ENCODE measurements around the gene PILRA. TPM values are rescaled to one million over a fixed set of nuclear protein-coding genes. Genes with fewer than 3 reads are reported as not detected.

Gene PILRA
- total RNA-seq, 1 experiment from 2014 or later = 3.2 TPM

DNA sequence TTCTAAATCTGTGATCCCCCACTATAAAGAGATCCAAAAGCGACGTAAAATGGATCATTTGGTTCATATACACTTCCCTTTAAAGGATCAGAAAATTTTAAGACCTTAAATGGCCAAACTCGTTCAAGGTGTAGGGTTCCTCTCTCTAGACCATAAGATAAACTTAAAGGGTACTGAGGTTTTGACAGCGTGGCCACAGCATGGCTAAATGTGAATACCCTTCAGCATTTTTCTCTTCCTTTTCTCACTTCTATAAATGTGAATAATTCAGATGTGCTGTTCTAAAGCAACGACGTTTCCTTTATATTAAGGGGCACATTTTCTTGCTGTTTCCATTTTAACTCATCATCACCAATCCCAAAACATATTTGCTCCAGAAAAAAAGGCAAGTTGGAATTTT is 50.0 kb downstream of the PILRA start:
- no peak overlapping the region for H2BK15ac ChIP-seq (ENCODE audit: low read depth, low read length)
- TF ChIP-seq, protein P1, sequence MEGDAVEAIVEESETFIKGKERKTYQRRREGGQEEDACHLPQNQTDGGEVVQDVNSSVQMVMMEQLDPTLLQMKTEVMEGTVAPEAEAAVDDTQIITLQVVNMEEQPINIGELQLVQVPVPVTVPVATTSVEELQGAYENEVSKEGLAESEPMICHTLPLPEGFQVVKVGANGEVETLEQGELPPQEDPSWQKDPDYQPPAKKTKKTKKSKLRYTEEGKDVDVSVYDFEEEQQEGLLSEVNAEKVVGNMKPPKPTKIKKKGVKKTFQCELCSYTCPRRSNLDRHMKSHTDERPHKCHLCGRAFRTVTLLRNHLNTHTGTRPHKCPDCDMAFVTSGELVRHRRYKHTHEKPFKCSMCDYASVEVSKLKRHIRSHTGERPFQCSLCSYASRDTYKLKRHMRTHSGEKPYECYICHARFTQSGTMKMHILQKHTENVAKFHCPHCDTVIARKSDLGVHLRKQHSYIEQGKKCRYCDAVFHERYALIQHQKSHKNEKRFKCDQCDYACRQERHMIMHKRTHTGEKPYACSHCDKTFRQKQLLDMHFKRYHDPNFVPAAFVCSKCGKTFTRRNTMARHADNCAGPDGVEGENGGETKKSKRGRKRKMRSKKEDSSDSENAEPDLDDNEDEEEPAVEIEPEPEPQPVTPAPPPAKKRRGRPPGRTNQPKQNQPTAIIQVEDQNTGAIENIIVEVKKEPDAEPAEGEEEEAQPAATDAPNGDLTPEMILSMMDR (conservative IDR thresholded peaks at IDR 0.05) = no peak
- no peak overlapping the region for H4K91ac ChIP-seq (ENCODE audit: insufficient read length, low read depth, low read length)
- Mint-ChIP-seq H3K27ac (no peak overlapping the region), H3K27me3 (ENCODE audit: low read depth) (peaks cover 17% of the 10 kb centered on the region), H3K9me3 (peaks cover 4 to 5% of the 10 kb centered on the region in 2 experiments; a peak in 3 of 5 replicates), H3K36me3 (ENCODE audit: insufficient read depth in 1 of 3, low read depth in 3 of 3) (no peaks in the 10 kb centered on the region; a peak in 1 of 7 replicates), H3K4me1 (no peaks in the 10 kb centered on the region), H3K4me3 (no peak overlapping the region)
- DNase-seq = no peak
- no CpG with 5 or more reads among the region's 6 CpGs for WGBS (ENCODE audit: extremely low coverage, insufficient read length, low lambda C conversion rate)
- H4K20me1 ChIP-seq (ENCODE audit: control insufficient read depth, insufficient read depth, insufficient read length) = no peaks in the 10 kb centered on the region
- H3K23ac ChIP-seq (ENCODE audit: insufficient read length, low read depth, low read length) = no peak overlapping the region
- H3K79me2 ChIP-seq (ENCODE audit: insufficient read depth, low read length) = no peaks in the 10 kb centered on the region
- H3K27ac ChIP-seq (ENCODE audit: insufficient read length, low read depth, low read length) = no peak overlapping the region
- no peak overlapping the region for H3K14ac ChIP-seq (ENCODE audit: insufficient read depth, low read length)
- no peaks in the 10 kb centered on the region for H3K4me1 ChIP-seq (ENCODE audit: insufficient read depth, low read length)
- H3T11ph ChIP-seq (ENCODE audit: low read length) = no peak overlapping the region
- H3K79me1 ChIP-seq (ENCODE audit: insufficient read depth, low read depth, low read length, poor library complexity, severe bottlenecking) = no peaks in the 10 kb centered on the region
- H2AK5ac ChIP-seq (ENCODE audit: insufficient read length, low read length) = no peak overlapping the region
- H3K9ac ChIP-seq (ENCODE audit: extremely low read depth, insufficient read length, low read length) = no peak overlapping the region
- H2BK20ac ChIP-seq (ENCODE audit: low read depth, low read length, poor library complexity, severe bottlenecking) = no peak overlapping the region
- no peaks in the 10 kb centered on the region for H3K27me3 ChIP-seq (ENCODE audit: insufficient read depth, low read length)
- H4K8ac ChIP-seq (replicated peaks; ENCODE audit: insufficient read length, low read depth, low read length) = no peak overlapping the region
- H3K23me2 ChIP-seq (ENCODE audit: insufficient read length, low read depth, low read length, poor library complexity, severe bottlenecking) = no peaks in the 10 kb centered on the region
- H2BK5ac ChIP-seq (ENCODE audit: insufficient read length, low read length) = no peak overlapping the region
- no peak overlapping the region for H3K4me2 ChIP-seq (ENCODE audit: insufficient read depth, insufficient read length, low read length)
- no peak overlapping the region for H4K5ac ChIP-seq (ENCODE audit: insufficient read length, low read depth, low read length)
- no peak overlapping the region for H2BK12ac ChIP-seq (ENCODE audit: insufficient read length, low read depth, low read length)
- no peak overlapping the region for H3K4ac ChIP-seq (ENCODE audit: low read depth, low read length)
- H2BK120ac ChIP-seq (ENCODE audit: low read depth, low read length, poor library complexity, severe bottlenecking) = no peak overlapping the region
- H3K9me3 ChIP-seq (ENCODE audit: control insufficient read depth, low read depth, low read length) = no peaks in the 10 kb centered on the region
- H2AFZ ChIP-seq (ENCODE audit: low read length) = no peak overlapping the region
- no peak overlapping the region for H3K56ac ChIP-seq (ENCODE audit: insufficient read length, low read depth, low read length)
- no peak overlapping the region for H3K18ac ChIP-seq (ENCODE audit: insufficient read length, low read depth, low read length)

Data from H9 (cell line).